Measurements from ENCODE around the gene LDLRAD3. TPM values are rescaled to one million over a fixed set of nuclear protein-coding genes. Genes with fewer than 3 reads are reported as not detected.
A peak's percentile ranks its signal among the peaks of the same experiment; 100 is the strongest.

LDLRAD3 gene
- total RNA-seq, 1 donor from 2014 or later: 8.6 TPM

DNA sequence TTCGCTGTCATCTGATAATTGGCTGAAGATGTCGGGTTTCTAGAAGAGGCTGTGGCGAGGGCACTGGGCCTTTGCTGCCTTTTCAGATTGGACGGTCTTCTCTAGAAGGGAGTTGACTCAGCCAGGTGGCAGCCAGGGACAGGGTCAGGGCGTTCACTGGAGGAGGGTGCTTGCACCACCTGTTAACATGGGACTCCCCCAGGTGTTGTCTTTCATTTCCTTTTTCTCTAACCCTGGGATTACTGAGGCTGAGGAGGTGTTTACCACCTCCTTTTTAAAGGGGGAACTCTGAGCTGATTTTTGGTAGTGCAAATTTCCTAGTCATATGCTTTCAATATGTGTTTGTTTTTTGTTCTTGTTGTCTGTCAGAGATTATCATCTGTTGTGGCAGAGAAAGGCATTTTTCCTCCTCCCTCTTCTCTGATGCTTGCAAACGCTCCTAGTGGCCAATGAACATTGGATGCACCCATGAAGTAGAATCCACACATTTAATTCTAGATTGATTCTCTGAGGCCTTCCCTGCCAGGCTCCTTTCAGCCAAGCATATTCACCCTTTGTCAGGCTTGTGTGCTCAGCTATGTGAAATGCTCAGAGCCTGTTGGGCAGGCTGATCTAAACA lies 54.1 kb downstream of the LDLRAD3 start:
- H3K27me3 Mint-ChIP-seq (ENCODE audit: low read depth): no peaks in the 10 kb centered on the region
- no peak for TF ChIP-seq CTCF (IDR thresholded peaks at IDR 0.05)
- peaks cover 10% of the 10 kb centered on the region for H3K4me1 Mint-ChIP-seq (ENCODE audit: low read depth)
- peaks cover 13% of the 10 kb centered on the region for H3K9me3 Mint-ChIP-seq (ENCODE audit: low read depth)
- DNase-seq (ENCODE audit: low spot score): no peak
- no peak overlapping the region for H3K4me3 Mint-ChIP-seq (ENCODE audit: unreplicated experiment)
- H3K36me3 Mint-ChIP-seq (ENCODE audit: low read depth): peaks cover 8% of the 10 kb centered on the region
- H3K27ac Mint-ChIP-seq (ENCODE audit: unreplicated experiment): no peak overlapping the region

DNA sequence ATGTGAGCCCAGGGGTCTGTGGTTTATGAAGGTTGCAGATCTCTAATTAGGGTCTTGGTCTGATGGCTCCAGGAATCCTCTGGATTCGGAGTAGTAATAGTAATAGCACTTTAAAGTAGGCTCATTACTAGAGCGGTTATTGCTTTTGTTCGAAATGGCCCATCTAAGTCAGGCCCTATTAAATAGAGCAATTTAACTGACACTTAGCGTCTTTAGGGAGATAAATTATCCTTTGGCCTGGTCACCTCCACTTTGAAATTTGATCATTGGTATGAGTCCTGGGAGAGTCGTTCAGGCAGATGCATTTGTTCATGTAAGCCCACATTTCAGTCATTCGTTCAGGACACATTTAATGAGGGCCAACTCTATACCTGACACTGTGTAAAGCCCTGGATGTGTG lies 54.8 kb downstream of the LDLRAD3 start:
- Mint-ChIP-seq H3K27ac (ENCODE audit: unreplicated experiment) (no peak overlapping the region), H3K36me3 (ENCODE audit: low read depth) (peaks cover 8% of the 10 kb centered on the region), H3K9me3 (ENCODE audit: low read depth) (peaks cover 13% of the 10 kb centered on the region), H3K4me1 (ENCODE audit: low read depth) (peaks cover 4% of the 10 kb centered on the region), H3K27me3 (ENCODE audit: low read depth) (no peaks in the 10 kb centered on the region), H3K4me3 (ENCODE audit: unreplicated experiment) (no peak overlapping the region)
- no peak for TF ChIP-seq CTCF (IDR thresholded peaks at IDR 0.05)
- no peak for DNase-seq (ENCODE audit: low spot score)

DNA sequence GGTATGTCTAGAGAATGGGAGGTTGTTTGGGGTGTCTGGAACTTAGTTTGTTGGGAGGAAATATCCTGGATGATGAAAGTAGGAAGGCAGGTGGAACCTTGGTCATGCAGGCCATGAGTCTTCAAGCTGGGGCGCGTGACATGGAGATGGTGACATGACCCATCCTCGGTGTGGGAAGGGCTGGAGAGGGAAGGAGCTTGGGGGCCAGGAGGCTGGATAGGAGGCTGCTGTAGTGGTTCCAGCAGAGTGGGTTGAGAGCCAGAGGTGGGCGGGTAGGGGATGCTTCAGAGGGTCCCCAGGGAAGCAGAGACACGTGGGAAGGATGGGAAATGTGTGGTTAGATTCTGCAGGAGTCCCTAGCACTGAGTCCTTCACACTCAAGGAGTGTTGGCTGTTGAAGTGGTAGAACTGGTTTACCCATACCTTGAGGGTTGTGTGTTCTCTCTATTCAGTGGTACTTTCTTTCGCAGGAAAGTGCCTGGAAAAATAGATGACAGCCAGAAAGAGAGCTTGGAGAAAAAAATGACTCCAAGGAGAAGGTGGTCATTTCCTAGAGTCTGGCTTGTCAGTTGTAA lies 56.8 kb downstream of the LDLRAD3 start:
- peaks cover 9% of the 10 kb centered on the region for H3K9me3 Mint-ChIP-seq (ENCODE audit: low read depth)
- no peaks in the 10 kb centered on the region for H3K27me3 Mint-ChIP-seq (ENCODE audit: low read depth)
- H3K27ac Mint-ChIP-seq (ENCODE audit: unreplicated experiment): no peak overlapping the region
- TF ChIP-seq CTCF (IDR thresholded peaks at IDR 0.05): no peak
- H3K36me3 Mint-ChIP-seq (ENCODE audit: low read depth): peaks cover 3% of the 10 kb centered on the region
- H3K4me3 Mint-ChIP-seq (ENCODE audit: unreplicated experiment): no peak overlapping the region
- no peaks in the 10 kb centered on the region for H3K4me1 Mint-ChIP-seq (ENCODE audit: low read depth)
- no peak for DNase-seq (ENCODE audit: low spot score)

DNA sequence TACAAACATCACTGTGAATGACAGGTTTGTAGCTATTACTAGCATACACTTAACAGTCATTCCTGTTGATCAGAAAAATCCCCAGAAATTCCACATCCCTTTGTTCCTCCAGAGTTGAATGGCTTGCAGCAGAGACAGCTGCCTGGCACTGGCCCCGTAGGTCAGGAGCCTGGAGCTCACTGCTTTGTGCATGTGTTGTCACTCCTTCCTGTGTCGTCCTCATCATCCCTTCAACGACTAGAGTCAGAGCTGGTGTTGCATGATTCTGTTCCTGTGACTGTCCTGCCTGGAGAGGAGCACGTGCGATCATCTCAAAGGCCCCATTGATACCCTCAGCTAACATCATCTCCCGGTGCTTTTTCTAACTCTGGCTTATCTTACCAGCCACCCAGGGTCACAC lies 58.3 kb downstream of the LDLRAD3 start:
- no peak for DNase-seq (ENCODE audit: low spot score)
- H3K27me3 Mint-ChIP-seq (ENCODE audit: low read depth): no peaks in the 10 kb centered on the region
- no peak overlapping the region for H3K4me3 Mint-ChIP-seq (ENCODE audit: unreplicated experiment)
- peak overlapping the region; percentile 42 for H3K27ac Mint-ChIP-seq (ENCODE audit: unreplicated experiment)
- H3K9me3 Mint-ChIP-seq (ENCODE audit: low read depth): peaks cover 4% of the 10 kb centered on the region
- peaks cover under 1% of the 10 kb centered on the region for H3K4me1 Mint-ChIP-seq (ENCODE audit: low read depth)
- H3K36me3 Mint-ChIP-seq (ENCODE audit: low read depth): no peaks in the 10 kb centered on the region
- no peak for TF ChIP-seq CTCF (IDR thresholded peaks at IDR 0.05)

DNA sequence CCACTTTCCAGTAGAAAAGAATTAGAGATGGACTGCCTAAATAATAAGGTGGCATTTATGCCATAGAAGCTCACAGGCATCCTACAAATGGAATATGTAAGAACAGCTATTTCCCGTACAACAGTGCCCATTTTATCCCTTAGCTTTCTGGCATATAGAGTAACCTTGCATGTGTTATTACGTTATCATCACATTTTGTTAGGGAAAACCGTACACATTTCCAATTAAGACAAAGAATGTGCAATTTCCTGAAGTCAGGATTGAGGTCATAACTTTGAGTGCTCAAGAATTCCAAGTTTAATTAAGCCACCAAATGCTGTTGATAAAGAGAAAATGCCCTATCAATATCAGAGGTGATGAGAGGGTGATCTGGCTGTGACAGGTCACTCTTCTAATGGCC lies 58.9 kb downstream of the LDLRAD3 start:
- no peak overlapping the region for H3K27ac Mint-ChIP-seq (ENCODE audit: unreplicated experiment)
- H3K4me3 Mint-ChIP-seq (ENCODE audit: unreplicated experiment): no peak overlapping the region
- TF ChIP-seq CTCF (IDR thresholded peaks at IDR 0.05): no peak
- peaks cover 6% of the 10 kb centered on the region for H3K4me1 Mint-ChIP-seq (ENCODE audit: low read depth)
- H3K9me3 Mint-ChIP-seq (ENCODE audit: low read depth): peaks cover 4% of the 10 kb centered on the region
- DNase-seq (ENCODE audit: low spot score): no peak
- no peaks in the 10 kb centered on the region for H3K27me3 Mint-ChIP-seq (ENCODE audit: low read depth)
- no peaks in the 10 kb centered on the region for H3K36me3 Mint-ChIP-seq (ENCODE audit: low read depth)
